Activated T-helper 1 cell treated with anti-CD3 and anti-CD28 coated beads, Interleukin-2, amount 50 U/mL, for 16 hours (primary cell): ENCODE measurements around the gene DSP.

Experiments used
- DNase-seq, 2 donors: peaks; one replicate each; pipeline ENCODE4 v3.0.0-alpha.2; 2020; ENCODE audit warnings: low read depth in 1 of 2, low spot score in 1 of 2

The DSP gene

GRCh38 chr6:7541175-7542064 is at the start of gene DSP:
TSS of gene DSP (plus strand) at chr6:7541671. CDS start at chr6:7541916, 245 bp downstream.
- DNase-seq, result no peak

- DNase-seq, result no peak
These were observed 47.6 kb upstream of the DSP start for GRCh38 chr6:7493866-7494265.

- no peak for DNase-seq
These were observed 46.8 kb upstream of the DSP start for GRCh38 chr6:7494638-7495037.

GRCh38 chr6:7496266-7496875 is 45.1 kb upstream of the DSP start:
- DNase-seq, result no peak

GRCh38 chr6:7500752-7501282 is 40.7 kb upstream of the DSP start:
- DNase-seq, result no peak

- no peak for DNase-seq
These were observed 38.7 kb upstream of the DSP start for GRCh38 chr6:7502743-7503142.

- no peak for DNase-seq
These were observed 37.4 kb upstream of the DSP start for GRCh38 chr6:7504041-7504440.

- DNase-seq, result no peak
These were observed 36.2 kb upstream of the DSP start for GRCh38 chr6:7505189-7505699.

- no peak for DNase-seq
These were observed 33.9 kb upstream of the DSP start for GRCh38 chr6:7507600-7507999.

- DNase-seq, result no peak
These were observed 29.2 kb upstream of the DSP start for GRCh38 chr6:7512320-7512719.

- DNase-seq, result no peak
These were observed 27.9 kb upstream of the DSP start for GRCh38 chr6:7513529-7513928.

GRCh38 chr6:7515363-7515762 is 26.1 kb upstream of the DSP start:
- no peak for DNase-seq

GRCh38 chr6:7518877-7519276 is 22.6 kb upstream of the DSP start:
- DNase-seq, result no peak

- DNase-seq, result no peak
These were observed 18.6 kb upstream of the DSP start for GRCh38 chr6:7522873-7523272.

GRCh38 chr6:7523922-7524321 is 17.5 kb upstream of the DSP start:
- DNase-seq, result no peak

- no peak for DNase-seq
These were observed 14.7 kb upstream of the DSP start for GRCh38 chr6:7526755-7527154.

GRCh38 chr6:7528565-7528964 is 12.9 kb upstream of the DSP start:
- DNase-seq, result no peak

- DNase-seq, result no peak
These were observed 12.3 kb upstream of the DSP start for GRCh38 chr6:7529141-7529540.

- DNase-seq, result no peak
These were observed 9.2 kb upstream of the DSP start for GRCh38 chr6:7532232-7532631.

- no peak for DNase-seq
These were observed 8.7 kb upstream of the DSP start for GRCh38 chr6:7532821-7533220.

GRCh38 chr6:7534192-7534591 is 7.3 kb upstream of the DSP start:
- no peak for DNase-seq

- DNase-seq, result no peak
These were observed 6.0 kb upstream of the DSP start for GRCh38 chr6:7535498-7535897.
